ENCODE measurements around the gene OLFM1.

DNA sequence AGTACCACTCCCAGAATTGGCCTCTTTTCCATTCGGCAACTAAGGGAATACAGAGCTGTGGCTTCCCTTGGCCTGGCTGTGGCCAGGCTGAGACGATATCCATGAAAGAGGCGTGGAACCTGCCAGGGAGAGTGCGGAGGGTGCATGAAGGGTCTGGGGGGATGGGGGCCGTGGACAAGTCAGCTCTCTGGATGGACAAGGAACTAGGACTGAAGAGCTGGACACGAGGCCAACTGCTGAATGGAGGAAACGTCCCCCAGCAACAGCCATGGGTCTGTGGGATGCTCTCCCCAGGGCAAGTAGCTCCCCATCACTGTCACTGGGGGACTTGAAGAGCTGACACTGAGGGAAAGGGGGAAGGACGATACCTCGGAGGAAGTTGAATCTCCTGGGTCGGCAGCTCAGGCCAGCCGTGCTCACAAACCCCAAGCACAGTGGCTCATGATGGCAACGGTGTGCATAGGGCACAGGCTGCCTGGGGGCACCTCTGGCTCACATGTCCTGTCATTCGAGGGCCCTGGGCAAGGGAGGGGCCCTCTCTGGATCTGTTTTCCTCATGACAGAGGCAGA lies 4.1 kb upstream of the OLFM1 start:
- TF ChIP-seq CTCF (IDR thresholded peaks at IDR 0.05; ENCODE audit: borderline replicate concordance, extremely low read depth, low read length, poor library complexity, severe bottlenecking) (no peak), EZH2 (IDR thresholded peaks at IDR 0.05; ENCODE audit: borderline replicate concordance, low read depth, low read length, severe bottlenecking) (no peak)

Data from DND-41 (cell line).